Neural cell (in vitro differentiated cells): Measurements from ENCODE around the gene PPL. TPM values are rescaled to one million over a fixed set of nuclear protein-coding genes. Genes with fewer than 3 reads are reported as not detected.

Experiments used
- H2AFZ ChIP-seq: fragments of 200-600, 300-800 bp; sonication (generic), shearing (Covaris generic); 2 replicates; pipeline ENCODE4 v1.6.0; 2014; ENCODE audit warnings: low read depth, mild to moderate bottlenecking, antibody characterized with exemption, low read length, moderate library complexity
- H3F3A ChIP-seq: fragments of 200-600 bp; shearing (Covaris generic); 2 replicates; pipeline ENCODE4 v1.6.1; 2016; ENCODE audit warnings: mild to moderate bottlenecking, moderate library complexity, mixed read lengths, antibody characterized with exemption, low read length; ENCODE audit not compliant: insufficient read depth, poor library complexity, severe bottlenecking
- H3K27ac ChIP-seq: fragments of 200-600, 300-800 bp; sonication (generic), shearing (Covaris generic); 2 replicates; pipeline ENCODE4 v1.5.1; 2014; ENCODE audit warnings: mild to moderate bottlenecking, low read length, moderate library complexity
- H3K27me3 ChIP-seq: fragments of 300-800, 200-600 bp; sonication (generic), shearing (Covaris generic); 2 replicates; pipeline ENCODE4 v1.6.0; 2014; ENCODE audit warnings: mild to moderate bottlenecking, low read depth, low read length, moderate library complexity; ENCODE audit not compliant: insufficient read depth
- H3K36me3 ChIP-seq: fragments of 300-800, 200-600 bp; sonication (generic), shearing (Covaris generic); 2 replicates; pipeline ENCODE4 v1.5.1; 2014; ENCODE audit warnings: mild to moderate bottlenecking, antibody characterized with exemption, low read length, moderate library complexity; ENCODE audit not compliant: insufficient read depth
- H3K4me2 ChIP-seq: fragments of 300-800, 200-600 bp; sonication (generic), shearing (Covaris generic); 2 replicates; pipeline ENCODE4 v1.6.0; 2014; ENCODE audit warnings: mild to moderate bottlenecking, low read length
- H3K4me3 ChIP-seq: fragments of 300-800, 200-600 bp; sonication (generic), shearing (Covaris generic); 2 replicates; pipeline ENCODE4 v1.5.1; 2014; ENCODE audit warnings: mild to moderate bottlenecking, low read length, moderate library complexity
- H3K79me2 ChIP-seq: fragments of 200-600 bp; shearing (Covaris generic); replicated peaks from 2 replicates; pipeline ENCODE4 v1.6.0; 2014; ENCODE audit warnings: mild to moderate bottlenecking, low read length, moderate library complexity; ENCODE audit not compliant: insufficient read depth
- H3K9ac ChIP-seq: fragments of 300-800, 200-600 bp; sonication (generic), shearing (Covaris generic); 2 replicates; pipeline ENCODE4 v1.6.1; 2016; ENCODE audit warnings: mild to moderate bottlenecking, low read length, mixed read lengths
- H3K9me2 ChIP-seq: fragments of 200-600 bp; shearing (Covaris generic); 2 replicates; pipeline ENCODE4 v1.6.1; 2016; ENCODE audit warnings: mild to moderate bottlenecking, low read length, mixed read lengths; ENCODE audit not compliant: insufficient read depth
- H3K9me3 ChIP-seq: fragments of 200-600, 300-800 bp; sonication (generic), shearing (Covaris generic); 2 replicates; pipeline ENCODE4 v1.6.1; 2016; ENCODE audit warnings: mild to moderate bottlenecking, mixed run types, low read length, moderate library complexity, mixed read lengths
- H4K20me1 ChIP-seq: fragments of 200-600 bp; shearing (Covaris generic); 2 replicates; pipeline ENCODE4 v1.6.1; 2016; ENCODE audit warnings: mild to moderate bottlenecking, mixed run types; ENCODE audit not compliant: insufficient read depth
- EP300 ChIP-seq: fragments of 450-650 bp; conservative IDR thresholded peaks from 2 replicates; pipeline ENCODE4 v1.6.1; 2014; ENCODE audit warnings: antibody characterized with exemption, mild to moderate bottlenecking, moderate library complexity; ENCODE audit not compliant: poor library complexity, severe bottlenecking
- EZH2 ChIP-seq: fragments of 200-600, 300-800 bp; shearing (Covaris generic), sonication (generic); IDR thresholded peaks from 2 replicates; pipeline ENCODE4 v1.6.1; 2014; ENCODE audit warnings: antibody characterized with exemption, low read length, borderline replicate concordance, mild to moderate bottlenecking; ENCODE audit not compliant: insufficient read depth, poor library complexity, severe bottlenecking
- MXI1 ChIP-seq: fragments of 450-650 bp; conservative IDR thresholded peaks from 2 replicates; pipeline ENCODE4 v1.6.1; 2014; ENCODE audit warnings: antibody characterized with exemption, mild to moderate bottlenecking; ENCODE audit not compliant: poor library complexity, severe bottlenecking
- POLR2AphosphoS5 ChIP-seq: IDR thresholded peaks from 2 replicates; pipeline ENCODE4 v1.6.1; 2012
- RAD21 ChIP-seq: fragments of 450-650 bp; conservative IDR thresholded peaks from 2 replicates; pipeline ENCODE4 v1.6.1; 2014; ENCODE audit warnings: antibody characterized with exemption, mild to moderate bottlenecking, moderate library complexity
- SMC3 ChIP-seq: fragments of 450-650 bp; conservative IDR thresholded peaks from 2 replicates; pipeline ENCODE4 v1.6.1; 2014; ENCODE audit warnings: antibody characterized with exemption, mild to moderate bottlenecking, moderate library complexity; ENCODE audit not compliant: poor library complexity
- TAF1 ChIP-seq: IDR thresholded peaks from 2 replicates; pipeline ENCODE4 v1.6.1; 2012; ENCODE audit warnings: low read depth
- polyA plus RNA-seq: library from polyadenylated mRNA; depleted of rRNA; stranded (reverse); fragments of >200 nt; gene quantifications from 2 replicates; pipeline ENCODE4 v1.2.3, GENCODE V29; 2014
- TF ChIP-seq, protein P1 (sequence below): fragments of 450-650 bp; IDR thresholded peaks from 2 replicates; pipeline ENCODE4 v1.5.1; 2014; ENCODE audit warnings: antibody characterized with exemption, mild to moderate bottlenecking, moderate library complexity; ENCODE audit not compliant: poor library complexity, severe bottlenecking
- TF ChIP-seq, protein P2 (sequence below): IDR thresholded peaks from 2 replicates; pipeline ENCODE4 v1.6.1; 2012; ENCODE audit warnings: borderline replicate concordance

The PPL gene
- polyA plus RNA-seq, 1 donor from 2014 or later, result 0.81 TPM

DNA sequence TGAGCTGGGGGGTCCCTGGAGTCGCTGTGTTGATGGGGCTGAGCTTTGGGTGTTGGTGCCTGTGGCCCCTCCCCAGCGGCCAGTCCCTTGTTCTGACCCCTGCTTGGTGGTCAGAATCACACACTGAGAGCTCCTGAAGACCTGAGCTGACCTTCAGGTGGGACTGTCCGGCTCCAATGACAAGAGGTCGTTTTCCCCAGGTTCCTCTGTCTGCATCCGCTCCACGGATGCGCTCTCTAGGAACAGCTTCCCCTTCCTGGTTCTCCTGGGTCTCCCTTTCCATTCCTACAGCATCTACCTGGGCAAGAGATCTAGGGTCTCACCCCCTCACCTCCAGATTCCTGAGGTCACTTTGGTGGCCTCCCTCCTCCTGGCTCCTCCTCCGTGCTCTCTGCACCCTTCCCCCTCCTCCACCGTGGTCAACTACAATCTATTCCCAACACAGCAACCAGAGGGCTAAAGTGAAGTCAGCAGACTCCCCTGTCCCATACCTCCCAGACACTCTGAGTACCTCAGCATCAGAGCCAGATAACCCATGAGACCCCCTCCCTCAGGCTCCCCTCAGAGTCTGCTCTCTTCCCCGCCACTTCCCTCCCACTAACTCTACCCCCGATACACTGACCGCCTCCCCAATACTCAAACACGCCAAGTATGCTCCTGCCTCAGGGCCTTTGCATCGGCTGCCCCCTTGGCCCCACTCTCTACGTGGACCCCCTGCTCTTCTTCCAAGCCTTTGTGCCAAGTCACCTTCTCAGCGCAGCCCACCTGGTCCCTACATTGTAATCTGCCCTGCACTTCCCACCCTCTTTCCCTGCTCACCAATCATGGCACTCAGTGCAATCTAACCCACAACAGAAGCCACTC lies 12.2 kb upstream of the PPL start:
- H3K9ac ChIP-seq, result no peak overlapping the region
- no peak overlapping the region for H3K4me2 ChIP-seq
- H3K4me3 ChIP-seq, result no peak overlapping the region
- no peaks in the 10 kb centered on the region for H3F3A ChIP-seq
- no peaks in the 10 kb centered on the region for H4K20me1 ChIP-seq
- TF ChIP-seq, protein P1, sequence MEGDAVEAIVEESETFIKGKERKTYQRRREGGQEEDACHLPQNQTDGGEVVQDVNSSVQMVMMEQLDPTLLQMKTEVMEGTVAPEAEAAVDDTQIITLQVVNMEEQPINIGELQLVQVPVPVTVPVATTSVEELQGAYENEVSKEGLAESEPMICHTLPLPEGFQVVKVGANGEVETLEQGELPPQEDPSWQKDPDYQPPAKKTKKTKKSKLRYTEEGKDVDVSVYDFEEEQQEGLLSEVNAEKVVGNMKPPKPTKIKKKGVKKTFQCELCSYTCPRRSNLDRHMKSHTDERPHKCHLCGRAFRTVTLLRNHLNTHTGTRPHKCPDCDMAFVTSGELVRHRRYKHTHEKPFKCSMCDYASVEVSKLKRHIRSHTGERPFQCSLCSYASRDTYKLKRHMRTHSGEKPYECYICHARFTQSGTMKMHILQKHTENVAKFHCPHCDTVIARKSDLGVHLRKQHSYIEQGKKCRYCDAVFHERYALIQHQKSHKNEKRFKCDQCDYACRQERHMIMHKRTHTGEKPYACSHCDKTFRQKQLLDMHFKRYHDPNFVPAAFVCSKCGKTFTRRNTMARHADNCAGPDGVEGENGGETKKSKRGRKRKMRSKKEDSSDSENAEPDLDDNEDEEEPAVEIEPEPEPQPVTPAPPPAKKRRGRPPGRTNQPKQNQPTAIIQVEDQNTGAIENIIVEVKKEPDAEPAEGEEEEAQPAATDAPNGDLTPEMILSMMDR, result no peak
- TF ChIP-seq POLR2AphosphoS5 (no peak), TAF1 (no peak), EP300 (no peak), EZH2 (no peak), MXI1 (no peak), SMC3 (no peak), RAD21 (no peak)
- TF ChIP-seq, protein P2, sequence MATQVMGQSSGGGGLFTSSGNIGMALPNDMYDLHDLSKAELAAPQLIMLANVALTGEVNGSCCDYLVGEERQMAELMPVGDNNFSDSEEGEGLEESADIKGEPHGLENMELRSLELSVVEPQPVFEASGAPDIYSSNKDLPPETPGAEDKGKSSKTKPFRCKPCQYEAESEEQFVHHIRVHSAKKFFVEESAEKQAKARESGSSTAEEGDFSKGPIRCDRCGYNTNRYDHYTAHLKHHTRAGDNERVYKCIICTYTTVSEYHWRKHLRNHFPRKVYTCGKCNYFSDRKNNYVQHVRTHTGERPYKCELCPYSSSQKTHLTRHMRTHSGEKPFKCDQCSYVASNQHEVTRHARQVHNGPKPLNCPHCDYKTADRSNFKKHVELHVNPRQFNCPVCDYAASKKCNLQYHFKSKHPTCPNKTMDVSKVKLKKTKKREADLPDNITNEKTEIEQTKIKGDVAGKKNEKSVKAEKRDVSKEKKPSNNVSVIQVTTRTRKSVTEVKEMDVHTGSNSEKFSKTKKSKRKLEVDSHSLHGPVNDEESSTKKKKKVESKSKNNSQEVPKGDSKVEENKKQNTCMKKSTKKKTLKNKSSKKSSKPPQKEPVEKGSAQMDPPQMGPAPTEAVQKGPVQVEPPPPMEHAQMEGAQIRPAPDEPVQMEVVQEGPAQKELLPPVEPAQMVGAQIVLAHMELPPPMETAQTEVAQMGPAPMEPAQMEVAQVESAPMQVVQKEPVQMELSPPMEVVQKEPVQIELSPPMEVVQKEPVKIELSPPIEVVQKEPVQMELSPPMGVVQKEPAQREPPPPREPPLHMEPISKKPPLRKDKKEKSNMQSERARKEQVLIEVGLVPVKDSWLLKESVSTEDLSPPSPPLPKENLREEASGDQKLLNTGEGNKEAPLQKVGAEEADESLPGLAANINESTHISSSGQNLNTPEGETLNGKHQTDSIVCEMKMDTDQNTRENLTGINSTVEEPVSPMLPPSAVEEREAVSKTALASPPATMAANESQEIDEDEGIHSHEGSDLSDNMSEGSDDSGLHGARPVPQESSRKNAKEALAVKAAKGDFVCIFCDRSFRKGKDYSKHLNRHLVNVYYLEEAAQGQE, result no peak
- H3K27me3 ChIP-seq, result no peaks in the 10 kb centered on the region
- H3K9me3 ChIP-seq, result no peaks in the 10 kb centered on the region
- H2AFZ ChIP-seq, result no peak overlapping the region
- H3K79me2 ChIP-seq, result no peaks in the 10 kb centered on the region
- H3K27ac ChIP-seq, result no peak overlapping the region
- no peaks in the 10 kb centered on the region for H3K36me3 ChIP-seq
- H3K9me2 ChIP-seq, result no peaks in the 10 kb centered on the region

DNA sequence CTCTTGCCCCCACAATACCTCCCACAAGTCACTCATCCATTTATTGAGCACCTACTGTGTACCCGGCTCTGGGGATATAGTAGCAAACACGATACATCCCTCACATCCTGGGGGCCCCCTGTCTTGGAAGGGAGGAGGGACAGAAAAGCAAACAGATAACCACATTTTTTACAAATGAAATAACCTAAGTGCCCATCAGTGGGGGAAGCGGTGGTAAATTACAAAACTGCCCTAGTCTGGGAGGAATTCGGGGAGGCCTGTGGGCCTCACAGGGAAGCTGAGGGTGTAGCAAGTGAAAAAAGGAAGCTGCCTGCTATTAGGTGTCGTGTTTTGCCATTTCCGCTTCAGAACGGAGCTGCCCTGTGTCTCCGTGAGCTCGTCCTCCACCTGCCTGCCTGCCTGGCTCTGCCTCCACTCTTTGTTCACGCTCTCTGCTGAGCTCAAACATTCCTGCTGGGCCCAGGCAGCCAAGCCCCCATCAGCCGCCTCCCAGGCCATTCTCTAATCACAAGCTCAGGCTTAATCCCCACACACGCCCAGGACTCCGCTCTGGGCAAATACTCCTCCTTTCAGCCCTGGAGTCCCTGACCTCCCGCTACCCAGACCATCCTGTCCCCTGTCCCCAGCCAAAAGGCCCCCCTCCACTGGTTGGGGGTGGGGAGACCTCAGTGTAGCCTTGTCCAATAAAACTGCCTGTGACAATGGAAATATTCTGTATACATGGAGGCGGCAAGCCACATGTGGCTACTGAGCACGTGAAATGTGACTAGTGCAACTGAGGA lies 11.0 kb upstream of the PPL start:
- Histone ChIP-seq H3K79me2 (no peaks in the 10 kb centered on the region), H3K4me3 (no peak overlapping the region), H3K9ac (no peak overlapping the region), H3K9me2 (no peaks in the 10 kb centered on the region), H3K36me3 (no peaks in the 10 kb centered on the region), H3K4me2 (no peak overlapping the region), H3K27ac (no peak overlapping the region), H3K9me3 (no peaks in the 10 kb centered on the region), H4K20me1 (no peaks in the 10 kb centered on the region), H3F3A (no peaks in the 10 kb centered on the region), H3K27me3 (no peaks in the 10 kb centered on the region), H2AFZ (no peak overlapping the region)
- TF ChIP-seq POLR2AphosphoS5, result no peak
- TF ChIP-seq MXI1, result no peak
- TF ChIP-seq EZH2, result no peak
- TF ChIP-seq TAF1, result no peak
- TF ChIP-seq EP300, result no peak
- no peak for TF ChIP-seq SMC3
